H9 (cell line): ENCODE results near the gene TENT5C. TPM values are rescaled to one million over a fixed set of nuclear protein-coding genes. Genes with fewer than 3 reads are reported as not detected.

Experiments used
- DNase-seq: peaks from one replicate; pipeline ENCODE4 v3.0.0-alpha.2; 2017
- H2AFZ ChIP-seq: one replicate; pipeline ENCODE4 v1.6.1; 2013; ENCODE audit warnings: mild to moderate bottlenecking, low read length, control low read depth, moderate library complexity
- H2AK5ac ChIP-seq: 2 replicates; pipeline ENCODE4 v1.6.1; 2013; ENCODE audit warnings: low read length, control low read depth, mixed read lengths; ENCODE audit not compliant: insufficient read length
- H2BK120ac ChIP-seq: one replicate; pipeline ENCODE4 v1.6.1; 2013; ENCODE audit warnings: low read depth, mild to moderate bottlenecking, low read length, control low read depth, inconsistent platforms; ENCODE audit not compliant: poor library complexity, severe bottlenecking
- H2BK12ac ChIP-seq: 2 replicates; pipeline ENCODE4 v1.6.1; 2013; ENCODE audit warnings: low read length, control low read depth, mixed read lengths, low read depth; ENCODE audit not compliant: insufficient read length
- H2BK15ac ChIP-seq: 2 replicates; pipeline ENCODE4 v1.6.1; 2013; ENCODE audit warnings: low read depth, low read length, control low read depth
- H2BK20ac ChIP-seq: one replicate; pipeline ENCODE4 v1.6.1; 2013; ENCODE audit warnings: low read depth, mild to moderate bottlenecking, low read length, control low read depth, inconsistent platforms; ENCODE audit not compliant: poor library complexity, severe bottlenecking
- H2BK5ac ChIP-seq: 2 replicates; pipeline ENCODE4 v1.6.1; 2013; ENCODE audit warnings: low read length, control low read depth, mixed read lengths; ENCODE audit not compliant: insufficient read length
- H3K14ac ChIP-seq: 2 replicates; pipeline ENCODE4 v1.6.1; 2013; ENCODE audit warnings: low read length, control low read depth; ENCODE audit not compliant: insufficient read depth
- H3K18ac ChIP-seq: 2 replicates; pipeline ENCODE4 v1.6.1; 2013; ENCODE audit warnings: low read depth, mild to moderate bottlenecking, mixed read lengths, low read length, control low read depth; ENCODE audit not compliant: insufficient read length
- H3K23ac ChIP-seq: 2 replicates; pipeline ENCODE4 v1.6.1; 2013; ENCODE audit warnings: low read length, control low read depth, mixed read lengths, low read depth; ENCODE audit not compliant: insufficient read length
- H3K23me2 ChIP-seq: 2 replicates; pipeline ENCODE4 v1.6.1; 2013; ENCODE audit warnings: low read depth, mild to moderate bottlenecking, mixed read lengths, low read length, control low read depth; ENCODE audit not compliant: insufficient read length, poor library complexity, severe bottlenecking
- H3K27ac ChIP-seq: 2 replicates; pipeline ENCODE4 v1.5.1; 2013; ENCODE audit warnings: low read length, control low read depth, mixed read lengths, low read depth; ENCODE audit not compliant: insufficient read length
- H3K27me3 ChIP-seq: 2 replicates; pipeline ENCODE4 v1.6.1; 2013; ENCODE audit warnings: low read length, control low read depth, inconsistent platforms; ENCODE audit not compliant: insufficient read depth
- H3K4ac ChIP-seq: 2 replicates; pipeline ENCODE4 v1.6.1; 2013; ENCODE audit warnings: low read depth, mild to moderate bottlenecking, control low read depth, inconsistent platforms, low read length, moderate library complexity
- H3K4me1 ChIP-seq: 2 replicates; pipeline ENCODE4 v1.6.1; 2013; ENCODE audit warnings: low read length, control low read depth, inconsistent platforms; ENCODE audit not compliant: insufficient read depth
- H3K4me2 ChIP-seq: 2 replicates; pipeline ENCODE4 v1.6.1; 2013; ENCODE audit warnings: low read length, control low read depth, mixed read lengths; ENCODE audit not compliant: insufficient read length, insufficient read depth
- H3K56ac ChIP-seq: 2 replicates; pipeline ENCODE4 v1.6.1; 2013; ENCODE audit warnings: low read depth, mild to moderate bottlenecking, mixed read lengths, low read length, control low read depth; ENCODE audit not compliant: insufficient read length
- H3K79me1 ChIP-seq: 2 replicates; pipeline ENCODE4 v1.6.1; 2013; ENCODE audit warnings: low read depth, mild to moderate bottlenecking, moderate library complexity, low read length, control low read depth, inconsistent platforms; ENCODE audit not compliant: insufficient read depth, poor library complexity, severe bottlenecking
- H3K79me2 ChIP-seq: 2 replicates; pipeline ENCODE4 v1.6.1; 2013; ENCODE audit warnings: low read length, control low read depth, inconsistent platforms; ENCODE audit not compliant: insufficient read depth
- H3K9ac ChIP-seq: 2 replicates; pipeline ENCODE4 v1.6.1; 2013; ENCODE audit warnings: low read length, control low read depth, mixed read lengths; ENCODE audit not compliant: insufficient read length; ENCODE audit errors: extremely low read depth
- H3K9me3 ChIP-seq: one replicate; pipeline ENCODE4 v1.6.1; 2013; ENCODE audit warnings: low read depth, low read length, inconsistent platforms; ENCODE audit not compliant: control insufficient read depth
- H3T11ph ChIP-seq: one replicate; pipeline ENCODE4 v1.6.1; 2013; ENCODE audit warnings: mild to moderate bottlenecking, low read length, control low read depth, inconsistent platforms
- H4K20me1 ChIP-seq: one replicate; pipeline ENCODE4 v1.6.1; 2013; ENCODE audit not compliant: control insufficient read depth, insufficient read length, insufficient read depth
- H4K5ac ChIP-seq: 2 replicates; pipeline ENCODE4 v1.6.1; 2013; ENCODE audit warnings: low read depth, mild to moderate bottlenecking, mixed read lengths, low read length, control low read depth; ENCODE audit not compliant: insufficient read length
- H4K8ac ChIP-seq: replicated peaks from 2 replicates; pipeline ENCODE4 v1.6.1; 2013; ENCODE audit warnings: low read length, control low read depth, mixed read lengths, low read depth; ENCODE audit not compliant: insufficient read length
- H4K91ac ChIP-seq: 2 replicates; pipeline ENCODE4 v1.6.1; 2013; ENCODE audit warnings: low read depth, mild to moderate bottlenecking, moderate library complexity, mixed read lengths, low read length, control low read depth; ENCODE audit not compliant: insufficient read length
- H3K27ac Mint-ChIP-seq, 3 experiments: 2 replicates in 2 of 3; 3 replicates in 1 of 3; pipeline ENCODE4 v1.8.0; 2020 to 2021; ENCODE audit warnings: mixed read lengths in 3 of 3, mild to moderate bottlenecking in 1 of 3, moderate library complexity in 1 of 3
- H3K27me3 Mint-ChIP-seq: 2 replicates; pipeline ENCODE4 v1.8.0; 2021; ENCODE audit warnings: low read depth, mild to moderate bottlenecking, moderate library complexity, mixed read lengths
- H3K36me3 Mint-ChIP-seq, 3 experiments: 2 replicates in 2 of 3; 3 replicates in 1 of 3; pipeline ENCODE4 v1.8.0; 2020 to 2021; ENCODE audit warnings: low read depth in 3 of 3, mixed read lengths in 3 of 3; ENCODE audit not compliant: insufficient read depth in 1 of 3
- H3K4me1 Mint-ChIP-seq, 2 experiments: 2 replicates each; pipeline ENCODE4 v1.8.0; 2020; ENCODE audit warnings: mixed read lengths in 2 of 2
- H3K4me3 Mint-ChIP-seq, 2 experiments: 2 replicates in 1 of 2; 3 replicates in 1 of 2; pipeline ENCODE4 v1.8.0; 2020 to 2021; ENCODE audit warnings: mild to moderate bottlenecking in 2 of 2, mixed read lengths in 2 of 2, moderate library complexity in 1 of 2
- H3K9me3 Mint-ChIP-seq, 2 experiments: 2 replicates in 1 of 2; 3 replicates in 1 of 2; pipeline ENCODE4 v1.8.0; 2020; ENCODE audit warnings: mild to moderate bottlenecking in 2 of 2, mixed read lengths in 2 of 2, moderate library complexity in 1 of 2
- CTCF ChIP-seq: fragments of 200-600 bp; sonication (generic); conservative IDR thresholded peaks from 3 replicates; pipeline ENCODE4 v1.8.0; 2021; ENCODE audit warnings: antibody characterized with exemption, mild to moderate bottlenecking
- total RNA-seq: library from RNA; stranded (reverse); gene quantifications from 2 replicates; pipeline ENCODE4 v1.2.1, GENCODE V29; 2021

Gene TENT5C
- total RNA-seq, 1 experiment from 2014 or later = 0.37 TPM

GRCh38 chr1:117556341-117556740 is 49.5 kb upstream of the TENT5C start:
- no peak overlapping the region for H3K4ac ChIP-seq
- no peak overlapping the region for H2BK120ac ChIP-seq
- H3K56ac ChIP-seq = no peak overlapping the region
- H2BK12ac ChIP-seq = no peak overlapping the region
- H3K27me3 Mint-ChIP-seq = no peaks in the 10 kb centered on the region
- H3K14ac ChIP-seq = no peak overlapping the region
- no peak overlapping the region for H4K91ac ChIP-seq
- H2AFZ ChIP-seq = no peak overlapping the region
- no peak overlapping the region for H3K27ac Mint-ChIP-seq
- no peaks in the 10 kb centered on the region for H3K9me3 ChIP-seq
- no peaks in the 10 kb centered on the region for H3K79me1 ChIP-seq
- no peak overlapping the region for H4K5ac ChIP-seq
- H3K36me3 Mint-ChIP-seq = peaks cover 0 to 12% (median 11%) of the 10 kb centered on the region in 3 experiments; a peak in 6 of 7 replicates
- no peak overlapping the region for H2AK5ac ChIP-seq
- H3K27me3 ChIP-seq = no peaks in the 10 kb centered on the region
- no peak overlapping the region for H3K18ac ChIP-seq
- H3K4me1 ChIP-seq = no peaks in the 10 kb centered on the region
- no peak overlapping the region for H2BK15ac ChIP-seq
- no peaks in the 10 kb centered on the region for H4K20me1 ChIP-seq
- H4K8ac ChIP-seq = no peak overlapping the region
- DNase-seq = no peak
- no peak overlapping the region for H2BK20ac ChIP-seq
- H3K9ac ChIP-seq = no peak overlapping the region
- H3K9me3 Mint-ChIP-seq = peaks cover 19 to 22% of the 10 kb centered on the region in 2 experiments
- H3K4me1 Mint-ChIP-seq = 0 out of 4 replicates have a peak, but pooled peaks cover 0 to under 1% of the 10 kb centered on the region in 2 experiments
- no peak for TF ChIP-seq CTCF
- H2BK5ac ChIP-seq = no peak overlapping the region
- H3T11ph ChIP-seq = no peak overlapping the region
- no peak overlapping the region for H3K4me2 ChIP-seq
- no peaks in the 10 kb centered on the region for H3K79me2 ChIP-seq
- H3K27ac ChIP-seq = no peak overlapping the region
- no peak overlapping the region for H3K4me3 Mint-ChIP-seq
- H3K23me2 ChIP-seq = no peaks in the 10 kb centered on the region
- no peak overlapping the region for H3K23ac ChIP-seq
